ENCODE measurements around the gene HEXA. TPM values are rescaled to one million over a fixed set of nuclear protein-coding genes. Genes with fewer than 3 reads are reported as not detected.
A peak's percentile ranks its signal among the peaks of the same experiment; 100 is the strongest.

HEXA gene
- total RNA-seq, 1 donor from 2014 or later: 63.2 TPM

DNA sequence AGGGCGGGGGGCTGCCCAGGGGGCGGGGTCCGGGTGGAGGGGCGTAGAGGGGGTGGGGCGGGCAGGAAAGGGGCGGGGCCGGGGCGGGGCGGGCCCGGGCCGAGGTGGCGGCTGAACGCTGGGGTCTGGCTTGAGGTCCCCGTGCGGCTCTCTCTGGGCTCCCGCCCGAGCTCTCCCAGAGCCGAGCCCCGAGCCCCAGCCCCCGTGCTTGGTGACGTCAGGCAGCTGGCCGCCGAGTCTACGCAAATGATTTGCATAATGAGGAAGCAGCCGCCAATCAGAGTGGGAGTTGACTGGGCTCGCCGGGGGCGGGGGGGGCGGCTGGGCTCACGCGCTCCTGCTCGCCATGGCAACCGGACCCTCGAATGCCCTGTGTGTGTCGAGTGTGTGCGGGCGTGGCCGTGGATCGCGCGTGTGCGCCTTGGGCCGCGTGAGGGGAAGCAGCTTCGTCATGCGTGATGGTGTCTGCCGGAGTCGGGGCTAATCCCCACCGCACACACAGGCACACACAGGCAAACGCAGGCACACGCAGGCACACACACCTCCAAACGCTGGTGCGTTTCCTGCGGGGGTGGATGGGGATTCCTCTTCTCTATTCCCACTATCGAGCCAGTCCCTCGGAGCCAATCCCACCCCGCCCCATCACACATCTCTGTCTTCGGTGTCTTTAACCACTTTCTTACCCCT is 55.7 kb downstream of the HEXA start, which contains the start of gene CELF6:
Gene CELF6, minus strand, starts transcription at position 173 of the 687 bp plus-strand sequence. CDS start 283 bp downstream, outside the sequence.
- Mint-ChIP-seq H3K36me3 (ENCODE audit: low read depth) (peaks cover 8% of the 10 kb centered on the region), H3K9me3 (peaks cover 5% of the 10 kb centered on the region), H3K27ac (ENCODE audit: unreplicated experiment) (peak within 1 kb of the TSS; percentile 87), H3K27me3 (ENCODE audit: low read depth) (peaks cover 44% of the 10 kb centered on the region), H3K4me3 (peak within 1 kb of the TSS; percentile 85), H3K4me1 (peaks cover 19% of the 10 kb centered on the region)
- TF ChIP-seq, protein P1, sequence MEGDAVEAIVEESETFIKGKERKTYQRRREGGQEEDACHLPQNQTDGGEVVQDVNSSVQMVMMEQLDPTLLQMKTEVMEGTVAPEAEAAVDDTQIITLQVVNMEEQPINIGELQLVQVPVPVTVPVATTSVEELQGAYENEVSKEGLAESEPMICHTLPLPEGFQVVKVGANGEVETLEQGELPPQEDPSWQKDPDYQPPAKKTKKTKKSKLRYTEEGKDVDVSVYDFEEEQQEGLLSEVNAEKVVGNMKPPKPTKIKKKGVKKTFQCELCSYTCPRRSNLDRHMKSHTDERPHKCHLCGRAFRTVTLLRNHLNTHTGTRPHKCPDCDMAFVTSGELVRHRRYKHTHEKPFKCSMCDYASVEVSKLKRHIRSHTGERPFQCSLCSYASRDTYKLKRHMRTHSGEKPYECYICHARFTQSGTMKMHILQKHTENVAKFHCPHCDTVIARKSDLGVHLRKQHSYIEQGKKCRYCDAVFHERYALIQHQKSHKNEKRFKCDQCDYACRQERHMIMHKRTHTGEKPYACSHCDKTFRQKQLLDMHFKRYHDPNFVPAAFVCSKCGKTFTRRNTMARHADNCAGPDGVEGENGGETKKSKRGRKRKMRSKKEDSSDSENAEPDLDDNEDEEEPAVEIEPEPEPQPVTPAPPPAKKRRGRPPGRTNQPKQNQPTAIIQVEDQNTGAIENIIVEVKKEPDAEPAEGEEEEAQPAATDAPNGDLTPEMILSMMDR (conservative IDR thresholded peaks at IDR 0.05): no peak
- DNase-seq (ENCODE audit: low read depth, low spot score): peak; percentile 86

DNA sequence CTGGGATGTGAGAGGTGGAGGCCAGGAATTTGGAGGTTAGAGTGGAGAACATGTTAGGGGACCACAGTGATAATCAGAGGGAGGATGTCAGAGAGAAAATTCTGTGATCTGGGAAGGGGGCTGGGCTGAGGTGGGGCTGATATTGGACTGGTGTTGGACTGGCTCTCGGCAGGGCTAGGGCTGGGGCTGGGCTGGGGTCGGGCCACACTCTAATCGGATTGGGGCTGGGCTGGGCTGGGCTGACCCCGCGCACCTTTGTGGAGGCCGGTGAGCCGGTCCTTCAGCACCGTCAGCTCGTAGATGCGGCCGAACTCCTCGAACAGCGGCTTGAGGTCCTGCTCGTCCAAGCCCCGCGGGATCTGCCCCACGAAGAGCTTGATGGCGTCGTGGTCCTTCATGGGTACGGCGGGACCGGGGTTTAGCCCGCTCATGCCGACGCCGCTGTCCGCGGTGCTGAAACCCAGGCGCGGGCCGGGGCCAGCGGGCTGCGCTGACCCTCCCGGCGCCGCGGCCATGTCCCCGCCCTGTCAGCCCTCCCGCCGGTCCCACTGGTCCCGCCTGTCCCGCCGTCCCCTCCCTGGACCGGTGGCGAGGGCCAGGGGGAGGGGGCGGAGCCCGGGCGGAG is 56.3 kb downstream of the HEXA start:
- peaks cover 4% of the 10 kb centered on the region for H3K36me3 Mint-ChIP-seq (ENCODE audit: low read depth)
- H3K27me3 Mint-ChIP-seq (ENCODE audit: low read depth): peaks cover 47% of the 10 kb centered on the region
- peaks cover 19% of the 10 kb centered on the region for H3K4me1 Mint-ChIP-seq
- TF ChIP-seq, protein P1 (conservative IDR thresholded peaks at IDR 0.05): no peak
- H3K4me3 Mint-ChIP-seq: peak overlapping the region; percentile 85
- H3K27ac Mint-ChIP-seq (ENCODE audit: unreplicated experiment): no peak overlapping the region
- H3K9me3 Mint-ChIP-seq: peaks cover 4% of the 10 kb centered on the region
- peak; percentile 79 for DNase-seq (ENCODE audit: low read depth, low spot score)

DNA sequence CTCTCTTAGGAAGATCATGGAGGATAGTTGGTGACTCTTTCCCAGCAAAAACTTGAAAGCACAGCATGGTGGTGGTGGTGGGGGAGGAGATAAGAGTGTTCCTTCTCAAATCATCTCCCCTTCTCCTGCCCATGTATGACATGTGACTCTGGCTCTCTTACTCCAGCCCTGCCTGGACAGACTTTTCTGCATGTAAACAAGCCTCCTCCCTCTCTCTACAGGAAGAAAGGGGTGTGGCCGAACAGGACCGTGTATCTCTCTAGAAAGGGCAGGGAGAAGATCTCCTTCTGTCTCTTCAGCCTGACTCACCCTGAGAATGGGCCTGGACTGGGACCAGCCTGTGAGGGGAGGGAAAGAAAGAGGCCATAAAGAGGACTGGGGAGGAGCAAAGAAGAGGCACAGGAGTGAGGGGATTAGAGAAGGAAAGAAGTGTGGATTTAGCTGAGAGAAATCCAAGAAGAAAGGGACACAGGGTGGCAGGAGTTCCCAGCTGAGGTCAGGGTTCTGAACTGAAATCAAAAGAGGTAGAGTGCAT is 57.3 kb downstream of the HEXA start:
- H3K9me3 Mint-ChIP-seq: no peaks in the 10 kb centered on the region
- TF ChIP-seq, protein P1 (conservative IDR thresholded peaks at IDR 0.05): no peak
- no peak overlapping the region for H3K27ac Mint-ChIP-seq (ENCODE audit: unreplicated experiment)
- no peak for DNase-seq (ENCODE audit: low read depth, low spot score)
- H3K36me3 Mint-ChIP-seq (ENCODE audit: low read depth): no peaks in the 10 kb centered on the region
- peaks cover 47% of the 10 kb centered on the region for H3K27me3 Mint-ChIP-seq (ENCODE audit: low read depth)
- H3K4me3 Mint-ChIP-seq: peak overlapping the region; percentile 85
- peaks cover 19% of the 10 kb centered on the region for H3K4me1 Mint-ChIP-seq

DNA sequence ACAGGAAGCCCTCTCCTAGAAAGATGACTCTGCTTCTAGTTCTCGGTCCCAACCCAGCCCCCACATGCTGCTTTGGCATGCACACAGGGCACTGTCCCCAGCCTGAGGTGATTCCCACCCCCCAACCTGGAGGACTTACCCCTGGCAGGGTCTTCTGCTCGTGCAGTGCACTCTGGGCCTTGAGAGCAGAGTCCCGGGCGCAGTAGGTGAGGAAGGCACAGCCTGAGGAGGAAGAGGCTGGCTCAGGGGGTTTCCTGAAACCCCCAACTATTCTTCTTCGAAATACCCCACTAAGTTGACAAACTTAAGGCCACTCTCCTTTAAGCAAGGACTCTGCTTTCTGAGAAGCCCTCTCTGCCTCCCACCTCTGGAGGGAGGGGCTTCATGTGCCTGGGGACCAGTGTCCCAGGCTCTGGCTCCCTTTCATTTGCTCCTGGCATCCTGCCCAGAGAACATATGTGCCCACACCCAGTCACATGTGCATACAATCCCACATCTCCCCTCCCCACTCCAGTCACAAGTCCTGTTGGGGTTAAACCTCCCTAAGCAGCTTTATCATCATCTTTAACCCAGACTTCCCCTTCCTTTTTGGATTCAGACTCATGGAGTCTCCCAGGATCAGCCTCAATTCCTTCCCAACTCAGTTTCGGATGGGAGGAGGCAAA is 60.0 kb downstream of the HEXA start:
- no peak for DNase-seq (ENCODE audit: low read depth, low spot score)
- Mint-ChIP-seq H3K4me3 (no peak overlapping the region), H3K4me1 (peaks cover 17% of the 10 kb centered on the region), H3K36me3 (ENCODE audit: low read depth) (no peaks in the 10 kb centered on the region), H3K9me3 (no peaks in the 10 kb centered on the region), H3K27ac (ENCODE audit: unreplicated experiment) (no peak overlapping the region), H3K27me3 (ENCODE audit: low read depth) (peaks cover 50% of the 10 kb centered on the region)
- TF ChIP-seq, protein P1 (conservative IDR thresholded peaks at IDR 0.05): no peak

DNA sequence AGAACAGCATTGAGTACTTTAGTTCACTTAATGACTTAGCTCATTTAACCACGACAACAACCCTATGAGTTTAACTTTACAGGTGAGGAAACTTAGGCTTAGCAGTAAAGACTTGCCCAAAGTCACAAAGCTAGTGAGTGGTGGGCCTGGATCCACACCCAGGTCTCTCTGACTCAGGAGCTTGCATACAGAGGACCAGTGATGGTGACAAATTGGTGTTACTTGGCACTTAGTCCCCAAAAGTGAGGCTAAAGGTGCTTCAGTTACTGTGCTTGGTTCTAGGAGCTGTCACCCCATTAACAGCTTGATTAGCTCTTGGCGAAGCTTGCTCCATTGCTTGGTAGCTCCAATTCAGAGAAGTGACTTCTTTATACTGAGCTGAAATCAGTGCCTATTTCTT is 61.9 kb downstream of the HEXA start:
- TF ChIP-seq, protein P1 (conservative IDR thresholded peaks at IDR 0.05): no peak
- DNase-seq (ENCODE audit: low read depth, low spot score): no peak
- Mint-ChIP-seq H3K9me3 (no peaks in the 10 kb centered on the region), H3K27me3 (ENCODE audit: low read depth) (peaks cover 54% of the 10 kb centered on the region), H3K4me3 (no peak overlapping the region), H3K27ac (ENCODE audit: unreplicated experiment) (no peak overlapping the region), H3K4me1 (peaks cover 4% of the 10 kb centered on the region), H3K36me3 (ENCODE audit: low read depth) (no peaks in the 10 kb centered on the region)

Data from neural crest cell (in vitro differentiated cells).